GM12891 (cell line): ENCODE data around the gene TPCN2.
A peak's percentile ranks its signal among the peaks of the same experiment; 100 is the strongest.

Experiments used
- DNase-seq: peaks from one replicate; pipeline ENCODE4 v3.0.0; 2011; ENCODE audit warnings: low spot score; ENCODE audit not compliant: insufficient read length
- FAIRE-seq: peaks from 2 replicates; lab custom pipeline; 2011; peaks lifted over from hg19 to GRCh38; lab: Jason Lieb, UNC
- PAX5 ChIP-seq: IDR thresholded peaks from 2 replicates; pipeline ENCODE4 v1.6.1; 2011; ENCODE audit warnings: low read length, moderate library complexity, mild to moderate bottlenecking; ENCODE audit not compliant: insufficient read depth, severe bottlenecking
- POLR2A ChIP-seq: IDR thresholded peaks from 2 replicates; pipeline ENCODE4 v1.6.1; 2011; ENCODE audit warnings: low read depth, low read length, control low read depth
- POLR2AphosphoS5 ChIP-seq: IDR thresholded peaks from 2 replicates; pipeline ENCODE4 v1.6.1; 2011; ENCODE audit warnings: low read depth, low read length, control low read depth
- POU2F2 ChIP-seq: IDR thresholded peaks from 2 replicates; pipeline ENCODE4 v1.6.1; 2011; ENCODE audit warnings: low read depth, mild to moderate bottlenecking, control low read depth, low read length, moderate library complexity
- SPI1 ChIP-seq: IDR thresholded peaks from 2 replicates; pipeline ENCODE4 v1.6.1; 2011; ENCODE audit warnings: low read depth, low read length, control low read depth
- TAF1 ChIP-seq: IDR thresholded peaks from 2 replicates; pipeline ENCODE4 v1.6.1; 2011; ENCODE audit warnings: low read depth, low read length, control low read depth

The TPCN2 gene

GRCh38 chr11:69084371-69084770 lies 35.6 kb downstream of the TPCN2 start:
- DNase-seq: no peak
- no peak for TF ChIP-seq PAX5
- TF ChIP-seq POLR2A: no peak
- no peak for TF ChIP-seq TAF1
- no peak for TF ChIP-seq POLR2AphosphoS5
- no peak for TF ChIP-seq SPI1
- TF ChIP-seq POU2F2: no peak
- no peak for FAIRE-seq

GRCh38 chr11:69085490-69086095 lies 36.9 kb downstream of the TPCN2 start:
- TF ChIP-seq PAX5 (no peak), POU2F2 (no peak), TAF1 (no peak), POLR2AphosphoS5 (no peak), SPI1 (no peak), POLR2A (no peak)
- DNase-seq: no peak
- no peak for FAIRE-seq

- FAIRE-seq: no peak
- no peak for TF ChIP-seq SPI1
- TF ChIP-seq POLR2A: no peak
- TF ChIP-seq TAF1: no peak
- TF ChIP-seq PAX5: no peak
- no peak for TF ChIP-seq POU2F2
- no peak for TF ChIP-seq POLR2AphosphoS5
- DNase-seq: no peak
Observed at GRCh38 chr11:69086152-69087132, 37.7 kb downstream of the TPCN2 start.

- TF ChIP-seq POLR2AphosphoS5: no peak
- TF ChIP-seq TAF1: no peak
- no peak for TF ChIP-seq POLR2A
- no peak for DNase-seq
- no peak for FAIRE-seq
Observed at GRCh38 chr11:69087133-69087524, 38.4 kb downstream of the TPCN2 start.

- TF ChIP-seq SPI1 (no peak), POLR2A (no peak), POLR2AphosphoS5 (no peak), TAF1 (no peak), POU2F2 (no peak), PAX5 (no peak)
- FAIRE-seq: no peak
- DNase-seq: no peak
Observed at GRCh38 chr11:69087811-69088210, 39.1 kb downstream of the TPCN2 start.

- peak; percentile 94 for FAIRE-seq
- TF ChIP-seq POU2F2: no peak
- no peak for TF ChIP-seq PAX5
- TF ChIP-seq TAF1: no peak
- DNase-seq: peak; percentile 98
Observed at GRCh38 chr11:69088676-69089146, 40.0 kb downstream of the TPCN2 start.

GRCh38 chr11:69089258-69089657 lies 40.5 kb downstream of the TPCN2 start:
- FAIRE-seq (no peak), DNase-seq (no peak)
- no peak for TF ChIP-seq POU2F2
- no peak for TF ChIP-seq SPI1
- TF ChIP-seq TAF1: no peak
- TF ChIP-seq POLR2AphosphoS5: no peak
- no peak for TF ChIP-seq PAX5
- TF ChIP-seq POLR2A: no peak

- DNase-seq: no peak
- TF ChIP-seq POU2F2 (no peak), POLR2AphosphoS5 (no peak), SPI1 (no peak), POLR2A (no peak), PAX5 (no peak), TAF1 (no peak)
- FAIRE-seq: no peak
Observed at GRCh38 chr11:69091638-69092165, 43.0 kb downstream of the TPCN2 start.

- FAIRE-seq: no peak
- no peak for DNase-seq
- TF ChIP-seq POU2F2: no peak
- no peak for TF ChIP-seq PAX5
- no peak for TF ChIP-seq POLR2AphosphoS5
- no peak for TF ChIP-seq SPI1
- TF ChIP-seq POLR2A: no peak
- TF ChIP-seq TAF1: no peak
Observed at GRCh38 chr11:69092263-69092662, 43.5 kb downstream of the TPCN2 start.

GRCh38 chr11:69093106-69093505 lies 44.4 kb downstream of the TPCN2 start:
- no peak for DNase-seq
- TF ChIP-seq POLR2A (no peak), POLR2AphosphoS5 (no peak), TAF1 (no peak), PAX5 (no peak), SPI1 (no peak), POU2F2 (no peak)
- FAIRE-seq: no peak
